Adipocyte (in vitro differentiated cells): ENCODE measurements around the gene MAGEB17.
A peak's percentile ranks its signal among the peaks of the same experiment; 100 is the strongest.
"Not testable (repeated sequence)": the region's sequence is repeated elsewhere in the genome, so short reads cannot be mapped to it uniquely, and the experiment has no call there.

Source experiments
- DNase-seq: peaks from one replicate; pipeline ENCODE4 v3.0.0-alpha.2; 2015; ENCODE audit warnings: low read depth
- H3K27me3 ChIP-seq: replicated peaks from 2 replicates; pipeline ENCODE4 v1.7.0; 2013; ENCODE audit warnings: mild to moderate bottlenecking, low read length, moderate library complexity; ENCODE audit not compliant: control insufficient read depth, insufficient read depth
- H3K36me3 ChIP-seq: 2 replicates; pipeline ENCODE4 v1.7.0; 2013; ENCODE audit warnings: low read length, mild to moderate bottlenecking, moderate library complexity; ENCODE audit not compliant: control insufficient read depth, insufficient read depth, severe bottlenecking
- H3K4me1 ChIP-seq: 2 replicates; pipeline ENCODE4 v1.7.0; 2013; ENCODE audit warnings: mild to moderate bottlenecking, low read length, moderate library complexity; ENCODE audit not compliant: control insufficient read depth, insufficient read depth
- H3K4me3 ChIP-seq: 2 replicates; pipeline ENCODE4 v1.7.0; 2013; ENCODE audit warnings: mild to moderate bottlenecking, low read length, moderate library complexity
- H3K9ac ChIP-seq: 2 replicates; pipeline ENCODE4 v1.7.0; 2013; ENCODE audit warnings: mild to moderate bottlenecking, low read length, moderate library complexity
- H3K9me3 ChIP-seq: 2 replicates; pipeline ENCODE4 v1.7.0; 2013; ENCODE audit warnings: mild to moderate bottlenecking, low read length, moderate library complexity; ENCODE audit not compliant: control insufficient read depth

The MAGEB17 gene

GRCh38 chrX:16156692-16157331 is 10.5 kb upstream of the MAGEB17 start:
- peaks cover 4% of the 10 kb centered on the region for H3K4me1 ChIP-seq
- H3K27me3 ChIP-seq = peaks cover 4% of the 10 kb centered on the region
- H3K9ac ChIP-seq = no peak overlapping the region
- no peaks in the 10 kb centered on the region for H3K9me3 ChIP-seq
- no peak for DNase-seq
- no peaks in the 10 kb centered on the region for H3K36me3 ChIP-seq
- H3K4me3 ChIP-seq = no peak overlapping the region

GRCh38 chrX:16160729-16161128 is 6.6 kb upstream of the MAGEB17 start:
- Histone ChIP-seq H3K27me3 (no peaks in the 10 kb centered on the region), H3K9ac (no peak overlapping the region), H3K36me3 (no peaks in the 10 kb centered on the region), H3K4me3 (no peak overlapping the region), H3K4me1 (peaks cover 4% of the 10 kb centered on the region), H3K9me3 (no peaks in the 10 kb centered on the region)
- DNase-seq = peak; percentile 30

GRCh38 chrX:16161173-16161572 is 6.1 kb upstream of the MAGEB17 start:
- not testable (repeated sequence) for H3K36me3 ChIP-seq, DNase-seq, H3K27me3 ChIP-seq, H3K9me3 ChIP-seq, H3K4me3 ChIP-seq, H3K9ac ChIP-seq, H3K4me1 ChIP-seq

- no peak overlapping the region for H3K4me3 ChIP-seq
- no peak overlapping the region for H3K9ac ChIP-seq
- H3K9me3 ChIP-seq = no peaks in the 10 kb centered on the region
- H3K27me3 ChIP-seq = no peaks in the 10 kb centered on the region
- DNase-seq = no peak
- no peaks in the 10 kb centered on the region for H3K36me3 ChIP-seq
- H3K4me1 ChIP-seq = peaks cover 4% of the 10 kb centered on the region
Observed at GRCh38 chrX:16162391-16162790, 4.9 kb upstream of the MAGEB17 start.

GRCh38 chrX:16164748-16165147 is 2.5 kb upstream of the MAGEB17 start:
- no peak overlapping the region for H3K9ac ChIP-seq
- H3K4me1 ChIP-seq = peaks cover 4% of the 10 kb centered on the region
- no peaks in the 10 kb centered on the region for H3K36me3 ChIP-seq
- no peak overlapping the region for H3K4me3 ChIP-seq
- H3K9me3 ChIP-seq = no peaks in the 10 kb centered on the region
- no peak for DNase-seq
- peaks cover 9% of the 10 kb centered on the region for H3K27me3 ChIP-seq

- no peak for DNase-seq
- peaks cover 24% of the 10 kb centered on the region for H3K27me3 ChIP-seq
- H3K4me3 ChIP-seq = no peak overlapping the region
- no peaks in the 10 kb centered on the region for H3K36me3 ChIP-seq
- peaks cover 2% of the 10 kb centered on the region for H3K9me3 ChIP-seq
- no peaks in the 10 kb centered on the region for H3K4me1 ChIP-seq
- no peak overlapping the region for H3K9ac ChIP-seq
Observed at GRCh38 chrX:16171039-16171438, 3.8 kb downstream of the MAGEB17 start.

GRCh38 chrX:16171944-16172343 is 4.7 kb downstream of the MAGEB17 start:
- Histone ChIP-seq H3K4me3 (no peak overlapping the region), H3K36me3 (no peaks in the 10 kb centered on the region), H3K27me3 (peaks cover 24% of the 10 kb centered on the region), H3K4me1 (no peaks in the 10 kb centered on the region), H3K9ac (no peak overlapping the region), H3K9me3 (peaks cover 2% of the 10 kb centered on the region)
- DNase-seq = no peak

- DNase-seq = no peak
- no peak overlapping the region for H3K4me3 ChIP-seq
- no peak overlapping the region for H3K9ac ChIP-seq
- peaks cover 2% of the 10 kb centered on the region for H3K9me3 ChIP-seq
- H3K36me3 ChIP-seq = no peaks in the 10 kb centered on the region
- H3K27me3 ChIP-seq = peaks cover 24% of the 10 kb centered on the region
- H3K4me1 ChIP-seq = no peaks in the 10 kb centered on the region
Observed at GRCh38 chrX:16172391-16172790, 5.1 kb downstream of the MAGEB17 start.

GRCh38 chrX:16175329-16176061 is 8.2 kb downstream of the MAGEB17 start:
- Histone ChIP-seq H3K4me3 (no peak overlapping the region), H3K9me3 (peaks cover 2% of the 10 kb centered on the region), H3K4me1 (no peaks in the 10 kb centered on the region), H3K36me3 (no peaks in the 10 kb centered on the region), H3K9ac (no peak overlapping the region), H3K27me3 (peaks cover 9% of the 10 kb centered on the region)
- DNase-seq = no peak

- no peaks in the 10 kb centered on the region for H3K4me1 ChIP-seq
- DNase-seq = no peak
- no peak overlapping the region for H3K4me3 ChIP-seq
Observed at GRCh38 chrX:16177260-16177659, 10.0 kb downstream of the MAGEB17 start.

GRCh38 chrX:16183843-16184242 is 16.6 kb downstream of the MAGEB17 start:
- not testable (repeated sequence) for H3K27me3 ChIP-seq, H3K36me3 ChIP-seq, H3K9ac ChIP-seq, H3K4me3 ChIP-seq, H3K9me3 ChIP-seq, H3K4me1 ChIP-seq, DNase-seq

More at GRCh38 chrX:16177260-16177659, 10.0 kb downstream of the MAGEB17 start:
- Histone ChIP-seq H3K36me3 (no peaks in the 10 kb centered on the region), H3K9me3 (peaks cover 2% of the 10 kb centered on the region), H3K9ac (no peak overlapping the region), H3K27me3 (peaks cover 3% of the 10 kb centered on the region)
